NB4 (cell line): ENCODE data around the gene CAT.
A peak's percentile ranks its signal among the peaks of the same experiment; 100 is the strongest.
"Not testable (repeated sequence)": the region's sequence is repeated elsewhere in the genome, so short reads cannot be mapped to it uniquely, and the experiment has no call there.

Experiments used
- DNase-seq: peaks from one replicate; pipeline ENCODE4 v3.0.0; 2010; ENCODE audit warnings: low read depth
- H3K4me3 ChIP-seq: one replicate; pipeline ENCODE4 v1.5.1; 2011; ENCODE audit warnings: mild to moderate bottlenecking, low read depth, low read length, moderate library complexity
- CTCF ChIP-seq: IDR thresholded peaks from one replicate; pipeline ENCODE4 v1.5.1; 2012; ENCODE audit warnings: low read depth, low read length
- MAX ChIP-seq: IDR thresholded peaks from 2 replicates; pipeline ENCODE4 v1.6.1; 2011; ENCODE audit warnings: low read depth, low read length
- MYC ChIP-seq: IDR thresholded peaks from 2 replicates; pipeline ENCODE4 v1.6.1; 2011; ENCODE audit warnings: low read depth, low read length
- POLR2A ChIP-seq: IDR thresholded peaks from 2 replicates; pipeline ENCODE4 v1.6.1; 2011; ENCODE audit warnings: mild to moderate bottlenecking; ENCODE audit not compliant: insufficient read length; ENCODE audit errors: extremely low read depth

Gene CAT

DNA sequence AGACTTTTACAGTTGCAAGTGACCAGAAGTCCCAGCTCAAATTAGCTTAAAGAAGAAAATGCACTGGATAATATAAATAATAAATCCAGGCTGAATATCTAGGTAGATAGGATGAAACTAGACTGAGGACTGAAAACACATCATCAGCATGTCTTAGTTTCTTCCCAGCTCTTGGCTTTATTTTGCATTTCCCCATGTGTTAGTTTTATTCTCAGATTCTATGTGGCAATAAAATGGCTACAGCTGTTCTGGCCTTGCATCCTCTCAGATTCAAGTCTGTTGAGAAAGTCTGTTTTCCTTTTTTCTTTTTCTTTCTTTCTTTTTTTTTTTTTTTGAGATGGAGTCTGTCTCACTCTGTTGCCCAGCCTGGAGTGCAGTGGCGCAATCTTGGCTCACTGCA, 22.6 kb upstream of the CAT start:
- no peak overlapping the region for H3K4me3 ChIP-seq
- no peak for TF ChIP-seq CTCF
- no peak for TF ChIP-seq MAX
- TF ChIP-seq MYC: no peak
- no peak for TF ChIP-seq POLR2A
- DNase-seq: no peak

- peak; percentile 81 for DNase-seq
- TF ChIP-seq MAX: peak; percentile 85
- TF ChIP-seq POLR2A: no peak
- peak; percentile 83 for TF ChIP-seq MYC
- TF ChIP-seq CTCF: no peak
Measured at GRCh38 chr11:34416766-34417165, 22.0 kb upstream of the CAT start.

GRCh38 chr11:34417202-34417601, 21.5 kb upstream of the CAT start:
- TF ChIP-seq POLR2A: no peak
- no peak for TF ChIP-seq MAX
- TF ChIP-seq CTCF: peak; percentile 3
- DNase-seq: no peak

More at GRCh38 chr11:34416766-34417165, 22.0 kb upstream of the CAT start:
- no peak overlapping the region for H3K4me3 ChIP-seq

DNA sequence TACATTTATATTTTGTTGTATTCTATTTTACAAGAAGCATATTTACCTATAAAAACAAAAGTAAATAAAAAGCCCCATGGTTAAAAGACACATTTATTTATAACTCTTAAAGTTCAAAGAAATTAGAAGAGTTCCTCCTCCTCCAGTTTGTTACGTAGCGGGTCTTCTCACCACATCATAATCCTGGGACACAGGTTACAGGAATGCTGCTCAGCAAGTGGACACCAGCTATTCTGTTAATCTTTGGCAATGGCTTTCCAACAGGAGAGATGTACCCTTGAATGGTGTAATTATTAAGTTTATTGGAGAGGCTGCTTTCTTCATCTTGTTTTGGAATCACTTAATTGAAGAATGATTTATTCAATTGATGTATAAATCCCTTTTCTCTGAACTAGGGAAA, 19.6 kb upstream of the CAT start:
- no peak for DNase-seq
- TF ChIP-seq CTCF (no peak), POLR2A (no peak), MYC (no peak), MAX (no peak)
- no peak overlapping the region for H3K4me3 ChIP-seq

More at GRCh38 chr11:34417202-34417601, 21.5 kb upstream of the CAT start:
- no peak overlapping the region for H3K4me3 ChIP-seq

GRCh38 chr11:34423300-34423699, 15.4 kb upstream of the CAT start:
- TF ChIP-seq POLR2A (no peak), CTCF (no peak), MYC (no peak), MAX (no peak)
- DNase-seq: no peak
- no peak overlapping the region for H3K4me3 ChIP-seq

- not testable (repeated sequence) for DNase-seq, H3K4me3 ChIP-seq
Measured at GRCh38 chr11:34424826-34425225, 13.9 kb upstream of the CAT start.
